ENCODE measurements around the gene LEF1.

- TF ChIP-seq CTCF (IDR thresholded peaks at IDR 0.05): no peak
- no peak for TF ChIP-seq POLR2AphosphoS5 (IDR thresholded peaks at IDR 0.05)
These were observed 52.1 kb downstream of the LEF1 start for GRCh38 chr4:108116423-108117168.
